GM23338 (cell line): ENCODE measurements around the gene PTGER4. TPM values are rescaled to one million over a fixed set of nuclear protein-coding genes. Genes with fewer than 3 reads are reported as not detected.

Source experiments
- ATAC-seq: fragments of 200-7000 bp; cut with Tn5 transposase; 3 replicates; pipeline ENCODE4 v1.9.1; 2020
- DNase-seq: peaks from one replicate; pipeline ENCODE4 v3.0.0-alpha.2; 2015; ENCODE audit warnings: low spot score
- H2AFZ ChIP-seq: fragments of 200-600 bp; sonication (generic); 2 replicates; pipeline ENCODE4 v1.8.0; 2016; ENCODE audit warnings: antibody characterized with exemption, mild to moderate bottlenecking, moderate library complexity
- H3F3A ChIP-seq: fragments of 200-600 bp; sonication (generic); replicated peaks from 2 replicates; pipeline ENCODE4 v1.8.0; 2017; ENCODE audit warnings: antibody characterized with exemption, mixed run types, low read depth
- H3K27ac ChIP-seq: fragments of 200-600 bp; sonication (generic); 2 replicates; pipeline ENCODE4 v1.6.1; 2016; ENCODE audit warnings: low read depth
- H3K27me3 ChIP-seq: fragments of 200-600 bp; sonication (generic); 2 replicates; pipeline ENCODE4 v1.8.0; 2016; ENCODE audit warnings: mild to moderate bottlenecking, mixed run types, moderate library complexity; ENCODE audit not compliant: insufficient read depth
- H3K36me3 ChIP-seq: fragments of 200-600 bp; sonication (generic); 2 replicates; pipeline ENCODE4 v1.8.0; 2016; ENCODE audit warnings: mild to moderate bottlenecking; ENCODE audit not compliant: insufficient read depth
- H3K4me1 ChIP-seq: fragments of 200-600 bp; sonication (generic); 2 replicates; pipeline ENCODE4 v1.8.0; 2016; ENCODE audit warnings: mild to moderate bottlenecking, moderate library complexity; ENCODE audit not compliant: insufficient read depth
- H3K4me2 ChIP-seq: fragments of 200-600 bp; sonication (generic); 2 replicates; pipeline ENCODE4 v1.7.1; 2017; ENCODE audit warnings: mixed run types
- H3K4me3 ChIP-seq: fragments of 200-600 bp; sonication (generic); 2 replicates; pipeline ENCODE4 v1.6.1; 2016; ENCODE audit warnings: mixed run types
- H3K79me2 ChIP-seq: fragments of 200-600 bp; sonication (generic); replicated peaks from 2 replicates; pipeline ENCODE4 v1.8.0; 2017; ENCODE audit warnings: mild to moderate bottlenecking; ENCODE audit not compliant: insufficient read depth
- H3K9me2 ChIP-seq: fragments of 200-600 bp; sonication (generic); 2 replicates; pipeline ENCODE4 v1.8.0; 2017; ENCODE audit not compliant: insufficient read depth
- H4K20me1 ChIP-seq: fragments of 200-600 bp; sonication (generic); replicated peaks from 2 replicates; pipeline ENCODE4 v1.8.0; 2017; ENCODE audit warnings: mild to moderate bottlenecking; ENCODE audit not compliant: insufficient read depth
- H3K27ac Mint-ChIP-seq: 2 replicates; pipeline ENCODE4 v1.8.0; 2020; ENCODE audit warnings: inconsistent platforms, mild to moderate bottlenecking, moderate library complexity, mixed read lengths
- H3K27me3 Mint-ChIP-seq: 3 replicates; pipeline ENCODE4 v1.8.0; 2022; ENCODE audit warnings: low read depth, mild to moderate bottlenecking, moderate library complexity, mixed read lengths, inconsistent platforms; ENCODE audit not compliant: insufficient read depth, poor library complexity
- H3K36me3 Mint-ChIP-seq: 3 replicates; pipeline ENCODE4 v1.8.0; 2021; ENCODE audit warnings: low read depth, mild to moderate bottlenecking, inconsistent platforms, moderate library complexity, mixed read lengths
- H3K4me1 Mint-ChIP-seq: 3 replicates; pipeline ENCODE4 v1.8.0; 2020; ENCODE audit warnings: mild to moderate bottlenecking, inconsistent platforms, mixed read lengths
- H3K4me3 Mint-ChIP-seq: 3 replicates; pipeline ENCODE4 v1.8.0; 2021; ENCODE audit warnings: moderate library complexity, mild to moderate bottlenecking, inconsistent platforms, mixed read lengths
- H3K9me3 Mint-ChIP-seq: 3 replicates; pipeline ENCODE4 v1.8.0; 2020; ENCODE audit warnings: moderate library complexity, mild to moderate bottlenecking, inconsistent platforms, mixed read lengths
- EZH2phosphoT487 ChIP-seq: fragments of 200-600 bp; sonication (generic); IDR thresholded peaks from one replicate; pipeline ENCODE4 v1.8.1; 2018; ENCODE audit warnings: antibody characterized with exemption; ENCODE audit not compliant: unreplicated experiment
- NANOG ChIP-seq: IDR thresholded peaks from 2 replicates; pipeline ENCODE4 v1.6.1; 2016; ENCODE audit warnings: antibody characterized with exemption, borderline replicate concordance
- POLR2AphosphoS5 ChIP-seq: IDR thresholded peaks from 2 replicates; pipeline ENCODE4 v1.6.1; 2016; ENCODE audit warnings: antibody characterized with exemption, low read depth
- ZNF462 ChIP-seq: fragments of 250-450 bp; sonication (Bioruptor Pico); IDR thresholded peaks from 2 replicates; pipeline ENCODE4 v1.5.0; 2020; ENCODE audit warnings: mild to moderate bottlenecking, moderate library complexity
- polyA plus RNA-seq: library from polyadenylated mRNA; unstranded; fragments of >200 nt; fragmentation: Nextera tagmentation; extraction: Ambion mirVana; gene quantifications from 2 replicates; pipeline ENCODE4 v1.2.1, GENCODE V29; 2016
- total RNA-seq: library from RNA; depleted of rRNA; stranded (reverse); fragments of >200 nt; shearing (Covaris generic); gene quantifications from 2 replicates; pipeline ENCODE4 v1.2.3, GENCODE V29; 2014

The PTGER4 gene
- total and polyA plus RNA-seq, 2 experiments from 2014 or later: 0.82 to 4.4 TPM

- Histone ChIP-seq H3K27me3 (peaks cover 36% of the 10 kb centered on the region), H3K9me2 (no peaks in the 10 kb centered on the region), H3K4me2 (no peak overlapping the region), H2AFZ (no peak overlapping the region), H4K20me1 (peaks cover 5% of the 10 kb centered on the region; the same call in 1 of the 2 replicates), H3F3A (0 out of 2 replicates have a peak, but pooled peaks cover under 1% of the 10 kb centered on the region), H3K36me3 (no peaks in the 10 kb centered on the region), H3K4me3 (no peak overlapping the region), H3K27ac (no peak overlapping the region), H3K79me2 (no peaks in the 10 kb centered on the region), H3K4me1 (peaks cover 9% of the 10 kb centered on the region; the same call in 1 of the 2 replicates)
- no peak overlapping the region for H3K27ac Mint-ChIP-seq
- no peaks in the 10 kb centered on the region for H3K36me3 Mint-ChIP-seq
- ATAC-seq (no peak), DNase-seq (no peak)
- H3K4me3 Mint-ChIP-seq: no peak overlapping the region
- peaks cover 34% of the 10 kb centered on the region for H3K27me3 Mint-ChIP-seq
- H3K9me3 Mint-ChIP-seq: peaks cover 2% of the 10 kb centered on the region; the same call in 1 of the 3 replicates
- TF ChIP-seq POLR2AphosphoS5: no peak
- no peak for TF ChIP-seq NANOG
- no peak for TF ChIP-seq ZNF462 (CRISPR knock-in tag)
- peaks cover 16% of the 10 kb centered on the region; the same call in 2 of the 3 replicates for H3K4me1 Mint-ChIP-seq
These were observed 5.5 kb downstream of the PTGER4 start for GRCh38 chr5:40685193-40685592.

- H3K27me3 Mint-ChIP-seq: peaks cover 26% of the 10 kb centered on the region
These were observed 6.3 kb downstream of the PTGER4 start for GRCh38 chr5:40685976-40686486.

More at GRCh38 chr5:40685976-40686486, 6.3 kb downstream of the PTGER4 start:
- Histone ChIP-seq H4K20me1 (peaks cover 5% of the 10 kb centered on the region; the same call in 1 of the 2 replicates), H3K27me3 (peaks cover 27% of the 10 kb centered on the region), H3K79me2 (no peaks in the 10 kb centered on the region), H3K4me3 (no peak overlapping the region), H3F3A (no peaks in the 10 kb centered on the region), H3K9me2 (no peaks in the 10 kb centered on the region), H3K36me3 (no peaks in the 10 kb centered on the region), H3K27ac (no peak overlapping the region), H3K4me1 (peaks cover 9% of the 10 kb centered on the region; the same call in 1 of the 2 replicates), H3K4me2 (no peak overlapping the region), H2AFZ (no peak overlapping the region)
- H3K9me3 Mint-ChIP-seq: peaks cover 2% of the 10 kb centered on the region; the same call in 1 of the 3 replicates
- H3K4me1 Mint-ChIP-seq: peaks cover 10% of the 10 kb centered on the region; the same call in 2 of the 3 replicates
- H3K4me3 Mint-ChIP-seq: no peak overlapping the region
- TF ChIP-seq NANOG (no peak), EZH2phosphoT487 (no peak), POLR2AphosphoS5 (no peak)
- no peaks in the 10 kb centered on the region for H3K36me3 Mint-ChIP-seq
- DNase-seq (no peak), ATAC-seq (no peak)
- no peak overlapping the region for H3K27ac Mint-ChIP-seq
